8988T (cell line): ENCODE data around the gene EIF2D.

Source experiments
- DNase-seq: peaks from one replicate; pipeline ENCODE4 v3.0.0; 2011

Gene EIF2D

DNA sequence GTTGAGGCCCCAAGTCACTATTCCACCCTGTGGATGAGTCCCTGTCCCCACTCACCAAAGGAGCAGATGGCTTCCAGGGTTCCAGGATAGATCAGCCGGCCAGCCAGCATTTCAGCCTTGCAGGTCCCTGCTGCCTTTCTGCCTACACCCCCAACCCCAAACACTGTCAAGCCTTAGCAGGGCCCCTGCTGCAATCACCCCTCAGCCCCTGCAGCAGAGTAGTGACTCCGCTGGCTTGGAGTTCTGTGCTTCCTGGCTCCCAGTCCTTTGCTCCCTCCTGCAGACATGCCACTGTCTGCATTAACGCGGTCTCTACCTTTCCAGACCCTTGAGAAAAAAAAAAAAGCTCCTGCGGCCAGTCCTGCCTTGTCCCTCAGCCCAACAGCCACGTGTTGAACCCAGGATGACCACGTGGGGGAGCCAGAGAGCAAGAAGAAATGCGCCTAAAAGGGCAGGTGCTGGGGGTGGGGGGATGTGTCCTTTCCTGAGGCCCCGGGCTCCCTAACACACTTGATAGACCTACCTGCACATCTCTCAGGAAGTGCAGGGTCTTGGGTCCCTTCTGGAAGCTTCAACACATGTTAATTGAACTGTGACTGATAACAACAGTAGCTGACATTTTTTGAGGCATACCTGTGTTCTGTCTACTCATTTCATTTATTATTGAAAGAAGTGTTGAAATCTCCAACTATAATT, 67.6 kb downstream of the EIF2D start:
- peak; percentile 72 for DNase-seq
